ENCODE results near the gene TGFBRAP1.
A peak's percentile ranks its signal among the peaks of the same experiment; 100 is the strongest.

TGFBRAP1 gene, protein sequence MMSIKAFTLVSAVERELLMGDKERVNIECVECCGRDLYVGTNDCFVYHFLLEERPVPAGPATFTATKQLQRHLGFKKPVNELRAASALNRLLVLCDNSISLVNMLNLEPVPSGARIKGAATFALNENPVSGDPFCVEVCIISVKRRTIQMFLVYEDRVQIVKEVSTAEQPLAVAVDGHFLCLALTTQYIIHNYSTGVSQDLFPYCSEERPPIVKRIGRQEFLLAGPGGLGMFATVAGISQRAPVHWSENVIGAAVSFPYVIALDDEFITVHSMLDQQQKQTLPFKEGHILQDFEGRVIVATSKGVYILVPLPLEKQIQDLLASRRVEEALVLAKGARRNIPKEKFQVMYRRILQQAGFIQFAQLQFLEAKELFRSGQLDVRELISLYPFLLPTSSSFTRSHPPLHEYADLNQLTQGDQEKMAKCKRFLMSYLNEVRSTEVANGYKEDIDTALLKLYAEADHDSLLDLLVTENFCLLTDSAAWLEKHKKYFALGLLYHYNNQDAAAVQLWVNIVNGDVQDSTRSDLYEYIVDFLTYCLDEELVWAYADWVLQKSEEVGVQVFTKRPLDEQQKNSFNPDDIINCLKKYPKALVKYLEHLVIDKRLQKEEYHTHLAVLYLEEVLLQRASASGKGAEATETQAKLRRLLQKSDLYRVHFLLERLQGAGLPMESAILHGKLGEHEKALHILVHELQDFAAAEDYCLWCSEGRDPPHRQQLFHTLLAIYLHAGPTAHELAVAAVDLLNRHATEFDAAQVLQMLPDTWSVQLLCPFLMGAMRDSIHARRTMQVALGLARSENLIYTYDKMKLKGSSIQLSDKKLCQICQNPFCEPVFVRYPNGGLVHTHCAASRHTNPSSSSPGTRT

GRCh38 chr2:105329561-105330495, at the start of gene TGFBRAP1:
TSS of gene TGFBRAP1 (minus strand) at chr2:105329735. CDS start at chr2:105308301, 21,434 bp downstream.
- DNase-seq, result peak in 38 of 56 donors; percentile 18 to 73 (median 44)

GRCh38 chr2:105378921-105379383, 49.4 kb upstream of the TGFBRAP1 start:
- no peak for DNase-seq

- no peak for DNase-seq
Measured at GRCh38 chr2:105378276-105378840, 48.8 kb upstream of the TGFBRAP1 start.

DNA sequence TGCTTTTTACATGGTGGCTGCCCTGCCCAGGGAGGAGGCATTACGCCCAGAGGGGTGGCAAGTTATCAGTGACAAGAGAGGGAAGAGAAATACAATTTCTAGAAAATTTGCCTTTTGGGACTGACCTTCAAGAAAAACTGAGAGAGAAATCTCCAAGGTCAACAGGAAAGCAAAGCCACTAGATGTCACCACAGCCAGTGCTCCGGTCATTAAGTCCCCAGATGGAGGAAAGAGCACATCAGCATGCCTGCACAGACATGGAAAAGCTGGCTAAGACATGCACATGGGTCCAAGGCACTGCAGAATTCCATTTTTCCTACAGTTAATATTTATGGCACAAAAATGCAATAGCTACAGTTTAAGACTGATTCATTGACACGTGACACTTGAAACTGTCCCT, 48.3 kb upstream of the TGFBRAP1 start:
- no peak for DNase-seq

- no peak for DNase-seq
Measured at GRCh38 chr2:105376789-105377240, 47.3 kb upstream of the TGFBRAP1 start.

GRCh38 chr2:105376010-105376409, 46.5 kb upstream of the TGFBRAP1 start:
- DNase-seq, result no peak

DNA sequence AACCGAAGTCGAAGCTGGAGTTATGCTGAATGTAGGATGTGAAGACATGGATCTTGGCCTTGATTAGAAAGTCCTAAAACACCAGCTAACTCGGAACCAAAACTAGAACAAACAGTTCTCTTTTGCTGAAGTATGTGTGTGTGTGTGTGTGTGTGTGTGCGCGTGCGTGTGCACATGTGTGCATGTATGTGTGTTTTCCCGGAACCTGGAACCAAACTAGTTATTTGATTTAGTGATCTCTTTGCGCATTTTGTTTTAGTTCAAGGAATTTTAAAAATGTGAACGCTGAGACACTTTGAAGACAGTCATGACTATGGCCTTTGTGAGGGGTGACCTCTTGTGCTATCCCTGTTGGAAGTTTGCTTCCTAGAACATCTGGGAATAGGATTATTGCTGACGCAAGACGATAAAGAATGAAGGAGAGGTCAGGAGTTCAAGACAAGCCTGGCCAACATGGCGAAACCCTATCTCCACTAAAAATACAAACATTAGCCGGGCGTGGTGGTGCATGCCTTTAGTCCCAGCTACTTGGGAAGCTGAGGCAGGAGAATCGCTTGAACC, 45.5 kb upstream of the TGFBRAP1 start:
- DNase-seq, result no peak

- no peak for DNase-seq
Measured at GRCh38 chr2:105373895-105374401, 44.4 kb upstream of the TGFBRAP1 start.

GRCh38 chr2:105373344-105373781, 43.8 kb upstream of the TGFBRAP1 start:
- DNase-seq, result peak in 14 of 56 donors; percentile 3 to 35 (median 16)

DNA sequence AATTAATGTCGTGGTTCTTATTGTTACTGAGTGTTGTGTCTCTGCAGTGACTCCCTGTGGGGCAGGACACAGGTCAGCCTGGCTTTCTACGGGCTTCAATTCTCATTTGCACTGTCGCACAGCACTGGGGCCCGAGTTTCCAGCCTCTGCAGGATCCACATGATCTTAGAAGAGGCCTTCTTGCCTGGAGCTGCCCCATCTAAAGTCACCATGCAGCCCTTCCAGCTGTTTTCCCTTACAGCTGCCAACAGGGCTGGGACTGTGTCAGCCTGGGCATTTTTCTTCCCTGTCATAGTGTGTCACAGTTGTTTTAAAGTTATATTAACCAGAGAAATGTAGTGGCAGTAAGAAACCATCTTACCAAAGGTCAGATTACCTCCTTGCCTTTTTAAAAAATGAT, 42.3 kb upstream of the TGFBRAP1 start:
- DNase-seq, result no peak

DNA sequence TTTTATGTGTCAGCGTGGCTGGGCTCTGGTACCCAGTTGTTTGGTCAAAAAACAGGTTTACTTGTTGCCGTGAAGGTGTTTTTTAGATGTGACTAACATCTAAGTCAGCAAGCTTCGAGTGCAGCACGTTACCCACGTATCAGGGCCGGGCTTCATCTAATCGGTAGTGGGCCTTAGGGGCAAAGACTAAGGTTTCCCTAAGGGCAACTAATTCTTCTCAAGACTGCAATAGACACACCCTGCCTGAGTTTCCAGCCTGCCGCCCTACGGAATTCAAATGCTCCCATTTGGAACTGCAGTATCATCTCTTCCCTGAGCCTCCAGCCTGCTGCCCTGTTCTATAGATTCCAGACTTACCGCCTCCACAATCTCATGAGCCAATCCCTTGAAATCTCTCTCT, 41.6 kb upstream of the TGFBRAP1 start:
- no peak for DNase-seq

GRCh38 chr2:105369777-105370690, 40.5 kb upstream of the TGFBRAP1 start:
- peak in 53 of 56 donors; percentile 19 to 92 (median 61) for DNase-seq

DNA sequence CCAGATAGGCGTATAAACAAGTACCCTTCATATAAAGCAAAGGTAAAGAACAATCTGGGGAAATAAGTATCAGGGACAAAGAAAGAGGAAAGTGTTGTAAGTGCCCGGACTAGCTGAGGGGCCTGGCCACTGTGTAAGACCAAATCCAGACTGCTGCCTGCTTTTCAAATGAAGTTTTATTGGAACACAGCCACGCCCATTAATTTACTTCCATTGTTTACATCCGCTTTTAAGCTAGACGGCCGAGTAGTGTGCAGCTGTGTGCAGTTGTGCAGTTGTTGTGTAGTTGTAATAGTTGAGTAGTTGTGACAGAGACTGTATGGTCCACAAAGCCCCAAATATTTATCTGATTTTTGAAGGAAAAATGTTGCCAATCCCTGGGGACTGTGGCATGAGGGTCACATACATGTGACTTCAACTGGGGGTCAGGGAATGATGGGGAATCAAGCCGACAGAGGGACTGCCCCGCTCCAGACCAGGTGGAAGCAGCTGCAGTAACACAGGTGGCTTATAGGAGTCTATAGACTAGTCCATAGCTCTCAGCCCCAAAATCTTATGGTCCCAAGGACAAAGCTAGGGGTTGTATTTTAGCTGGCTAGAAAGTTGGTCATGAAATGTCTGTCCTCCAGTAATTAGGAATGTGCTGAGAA, 39.3 kb upstream of the TGFBRAP1 start:
- DNase-seq, result no peak

DNA sequence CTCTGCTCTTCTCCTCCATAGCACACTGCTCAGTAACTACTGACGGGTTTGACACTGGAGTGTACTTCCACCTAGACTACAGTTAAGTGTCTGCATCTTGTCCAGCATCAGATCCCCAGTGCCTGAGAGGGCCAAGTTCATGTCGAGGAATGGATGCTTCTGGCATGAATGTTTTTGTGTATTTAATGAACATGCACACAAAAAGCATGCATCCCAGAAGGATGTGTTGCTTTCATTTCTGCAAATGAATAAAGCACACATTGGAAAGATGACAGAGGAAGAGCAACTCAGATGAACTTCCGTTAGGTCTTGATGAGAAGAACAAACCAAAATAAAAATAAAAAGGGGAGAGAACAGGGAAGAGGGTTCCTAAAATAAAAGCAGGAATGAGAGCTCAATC, 35.7 kb upstream of the TGFBRAP1 start:
- DNase-seq, result no peak

DNA sequence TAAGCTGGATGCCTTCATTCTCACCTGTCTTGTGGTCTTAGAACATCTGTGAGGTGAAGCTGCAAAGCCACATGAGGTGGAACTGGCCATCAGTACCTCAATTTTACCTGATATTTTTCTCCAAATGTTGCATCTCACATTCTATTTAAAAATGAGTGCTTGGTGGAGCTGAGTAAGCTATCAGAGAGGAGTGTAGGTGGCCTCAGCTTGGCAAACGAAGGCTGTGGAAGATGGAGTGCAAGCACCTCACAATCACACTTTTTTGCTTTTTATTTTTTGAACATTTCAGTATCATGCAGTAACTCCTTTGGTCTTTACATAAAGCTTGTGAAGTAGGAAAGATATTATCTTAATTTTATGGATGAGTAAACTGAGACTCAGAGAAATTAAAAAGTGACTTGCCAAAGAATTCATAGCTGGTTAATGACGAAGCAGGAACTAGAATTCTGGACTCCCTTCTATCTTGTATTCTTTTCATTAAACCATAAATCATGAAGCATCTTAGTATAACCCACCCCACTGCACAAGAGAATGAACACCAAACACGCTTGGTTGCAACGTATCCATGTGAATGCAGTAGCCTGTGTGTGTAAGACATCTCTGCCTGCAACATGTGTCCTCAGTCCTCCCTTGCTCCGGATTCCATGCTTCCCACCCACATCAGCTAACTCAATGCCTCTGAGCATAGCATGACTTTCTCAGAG, 35.1 kb upstream of the TGFBRAP1 start:
- peak in 2 of 56 donors; percentile 6 to 8 for DNase-seq

DNA sequence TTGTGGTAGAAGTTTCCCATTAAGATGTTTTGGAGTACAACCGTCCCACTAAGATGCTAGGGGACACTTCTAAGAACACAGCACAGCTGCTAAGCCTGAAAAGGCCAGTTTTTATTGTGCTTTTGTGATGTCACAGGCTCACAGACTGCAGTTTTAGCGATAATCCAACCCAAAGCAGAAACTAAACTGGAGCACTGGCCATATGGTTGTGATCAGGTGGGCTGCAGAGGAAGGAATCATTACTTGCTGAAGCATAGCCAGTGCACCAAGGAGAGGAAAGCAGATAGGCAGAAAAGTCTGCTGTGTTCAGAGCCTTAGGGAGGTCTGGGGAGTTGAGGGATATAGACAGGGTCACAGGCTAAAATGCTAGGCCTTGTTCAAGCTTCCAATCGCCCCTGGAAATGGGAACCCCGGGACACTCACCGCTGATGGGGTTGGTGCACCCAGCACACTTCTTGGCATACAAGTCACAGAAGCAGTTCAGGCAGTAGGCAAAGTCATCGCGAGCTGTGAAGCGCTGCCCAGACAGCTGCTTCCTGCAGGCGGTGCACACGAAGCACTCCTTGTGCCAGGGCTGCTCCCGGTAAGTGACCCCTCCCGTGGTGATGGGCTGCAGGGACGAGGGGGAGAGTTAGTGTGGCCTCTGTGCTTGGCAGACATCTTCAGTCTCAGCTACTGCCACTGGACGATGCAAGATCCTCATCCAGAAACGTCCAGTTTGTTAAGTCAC, 33.5 kb upstream of the TGFBRAP1 start:
- peak in 1 of 56 donors; percentile 8 for DNase-seq

Data from nucleus accumbens (tissue), 56 donors.